NOMO-1 (cell line): ENCODE results near the gene RGS7BP.

Experiments
- DNase-seq, 2 experiments: peaks; one replicate each; lab custom pipeline; 2025; ENCODE audit not compliant: unreplicated experiment in 2 of 2; lab: John Stamatoyannopoulos, UW

Gene RGS7BP

DNA sequence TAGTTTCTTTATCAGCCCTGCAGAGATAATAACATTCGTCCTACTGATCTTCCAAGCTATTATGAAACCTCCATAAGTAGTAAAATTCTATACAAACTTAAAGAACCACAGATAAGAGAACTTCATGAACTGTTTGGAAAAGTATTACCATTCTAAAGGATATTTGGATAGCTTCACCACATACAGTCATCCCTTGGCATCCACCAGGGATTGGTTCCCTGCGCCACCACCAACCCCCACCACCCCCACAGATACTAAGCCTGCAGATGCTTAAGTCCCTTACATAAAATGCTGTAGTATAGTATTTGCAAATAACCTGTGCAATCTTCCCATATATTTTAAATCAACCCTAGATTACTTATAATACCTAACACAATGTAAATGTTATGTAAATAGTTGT lies 123.1 kb downstream of the RGS7BP start:
- no peak for DNase-seq

- no peak for DNase-seq
Measured at GRCh38 chr5:64629841-64630240, 124.0 kb downstream of the RGS7BP start.

DNA sequence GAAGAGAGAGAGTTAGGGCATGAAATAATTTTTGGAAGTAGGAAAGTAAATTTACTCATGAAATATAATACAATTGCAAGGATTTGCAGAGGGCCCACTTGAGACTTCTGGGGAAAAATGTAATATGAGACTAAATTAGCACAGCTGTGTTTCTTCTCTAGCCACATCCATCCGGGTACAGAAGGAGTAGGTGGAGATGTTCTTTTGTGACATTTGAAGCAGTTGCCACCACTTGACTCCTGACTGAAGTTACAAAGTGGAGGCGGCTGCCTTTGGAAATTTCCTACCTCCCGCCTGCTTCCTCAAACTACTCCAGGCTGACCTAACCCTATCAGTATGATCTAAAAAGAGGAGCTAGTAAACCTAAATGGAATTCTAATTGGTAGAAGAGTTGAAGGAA lies 126.4 kb downstream of the RGS7BP start:
- DNase-seq, result no peak

DNA sequence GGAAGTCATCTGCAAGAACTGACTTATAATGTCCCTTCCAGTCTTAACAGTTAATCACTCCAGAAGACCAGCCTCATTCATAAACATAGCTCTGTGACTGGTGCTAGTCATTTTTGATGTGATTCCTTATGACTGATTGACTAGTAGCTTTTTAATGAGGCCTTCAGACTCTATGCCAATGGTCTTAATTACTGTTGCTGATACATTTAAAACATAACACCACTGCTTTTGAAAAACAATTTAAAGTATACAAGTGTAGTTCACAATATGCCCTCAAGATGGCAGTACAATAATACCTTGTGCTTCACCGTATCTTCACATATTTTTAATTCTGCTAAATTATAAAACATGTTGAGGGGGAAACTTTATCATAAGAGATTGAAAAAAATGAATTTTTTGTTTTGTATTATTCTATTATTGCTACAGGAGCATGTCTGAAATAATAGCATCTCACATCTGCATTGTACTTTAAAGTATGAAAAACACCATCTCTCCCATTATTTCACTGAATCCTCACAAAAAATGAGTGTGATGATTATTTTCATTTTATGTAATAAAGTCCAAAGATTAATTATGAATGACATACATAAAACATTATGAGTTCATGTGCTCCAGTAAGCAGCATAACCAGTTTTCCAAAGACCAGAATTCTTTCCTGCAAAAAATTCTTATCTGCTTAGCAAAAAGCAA lies 129.3 kb downstream of the RGS7BP start:
- DNase-seq, result peak in 1 of 2 experiments; percentile 10

GRCh38 chr5:64637144-64637543 lies 131.3 kb downstream of the RGS7BP start:
- DNase-seq, result peak; percentile 42 to 63

DNA sequence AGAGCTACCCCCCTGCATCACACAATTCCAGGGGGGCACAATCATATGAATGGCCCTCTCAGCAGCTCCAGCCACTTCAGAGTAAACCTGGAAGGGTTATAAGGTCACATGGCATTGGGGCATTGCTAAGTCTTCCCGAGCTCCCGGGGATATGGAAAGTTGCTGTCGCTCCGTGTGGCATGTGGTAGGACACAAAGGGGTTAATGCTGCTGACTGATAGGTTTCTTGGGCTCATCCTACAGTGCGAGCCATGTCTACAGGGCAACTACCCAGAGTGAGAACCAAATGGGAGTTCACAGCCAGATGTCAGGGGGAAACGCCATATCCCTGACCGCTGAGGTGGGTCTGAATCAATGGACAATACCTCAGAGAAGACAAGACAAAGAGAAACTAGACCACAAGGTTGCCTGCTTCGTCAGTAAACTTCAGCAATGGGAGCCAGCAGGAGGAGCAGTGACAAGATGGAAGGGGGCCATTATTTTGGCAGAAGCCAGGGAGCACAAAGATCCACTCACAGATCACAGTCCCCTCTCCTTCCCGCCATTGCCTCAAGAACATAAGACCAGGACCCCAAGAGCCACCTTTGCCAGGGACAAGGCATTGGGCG lies 132.1 kb downstream of the RGS7BP start:
- DNase-seq, result no peak

GRCh38 chr5:64644831-64645230 lies 139.0 kb downstream of the RGS7BP start:
- no peak for DNase-seq

DNA sequence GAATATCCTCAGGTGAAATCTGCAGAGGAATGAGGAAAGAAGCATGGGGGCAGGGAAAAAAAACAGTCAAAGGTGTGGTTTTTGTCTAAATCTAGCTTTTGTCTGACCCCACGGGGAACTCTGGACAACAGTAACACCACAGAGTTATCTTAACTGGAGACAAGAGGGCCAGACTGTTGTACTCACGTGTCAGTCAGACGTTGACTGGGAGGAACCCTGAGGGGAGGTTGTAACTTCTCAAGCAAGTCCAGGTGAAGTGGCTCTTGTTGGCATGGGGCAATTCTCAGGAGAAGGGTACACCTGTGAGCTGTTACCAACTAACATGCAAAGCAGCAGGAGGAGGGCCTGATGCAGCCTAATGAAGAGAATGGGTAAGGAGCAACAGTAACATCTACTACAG lies 140.4 kb downstream of the RGS7BP start:
- DNase-seq, result no peak

- no peak for DNase-seq
Measured at GRCh38 chr5:64649512-64649911, 143.7 kb downstream of the RGS7BP start.

DNA sequence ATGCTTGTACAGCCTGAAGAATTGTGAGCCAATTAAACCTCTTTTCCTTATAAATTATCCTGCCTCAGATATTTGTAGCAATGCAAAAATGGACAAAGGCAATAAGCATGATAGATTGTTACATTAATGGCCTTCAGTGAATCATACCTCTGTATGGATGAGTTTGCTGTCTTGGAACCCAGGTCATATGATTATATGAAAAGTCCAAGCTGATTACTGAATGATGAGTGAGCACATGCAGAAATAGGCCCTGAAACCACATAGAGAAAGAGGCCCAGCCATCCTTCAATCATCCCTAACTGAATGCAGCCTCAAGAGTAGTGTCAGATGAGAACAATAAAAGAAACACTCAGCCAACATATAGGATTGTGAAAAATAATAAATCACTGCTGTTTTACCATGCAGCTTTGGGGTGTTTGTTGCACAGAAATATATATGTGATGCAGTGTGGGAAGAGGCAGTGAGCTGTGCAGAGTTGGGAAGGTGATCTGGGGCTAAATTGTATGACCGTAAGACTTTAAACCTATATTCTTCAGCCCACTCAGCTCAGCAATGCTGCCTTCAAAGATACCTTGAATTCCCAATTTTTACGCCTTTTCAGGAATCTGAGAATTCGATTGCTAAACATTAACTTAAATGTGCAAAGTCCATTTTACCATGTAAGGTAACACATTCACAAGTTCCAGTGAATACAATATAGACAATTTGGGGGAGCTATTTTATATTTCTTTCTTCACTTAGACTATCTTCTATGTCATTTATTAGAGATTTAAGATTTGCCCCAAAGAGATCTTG lies 148.1 kb downstream of the RGS7BP start:
- no peak for DNase-seq

- no peak for DNase-seq
Measured at GRCh38 chr5:64654561-64654938, 148.7 kb downstream of the RGS7BP start.

- no peak for DNase-seq
Measured at GRCh38 chr5:64655596-64655995, 149.8 kb downstream of the RGS7BP start.

- DNase-seq, result no peak
Measured at GRCh38 chr5:64659289-64659688, 153.5 kb downstream of the RGS7BP start.
